GM23338 (cell line): ENCODE measurements around the gene TACC3.

Experiments used
- EZH2 ChIP-seq: fragments of 200-600 bp; sonication (generic); IDR thresholded peaks from one replicate; pipeline ENCODE4 v1.8.0; 2017; ENCODE audit warnings: antibody characterized with exemption, mild to moderate bottlenecking, low read depth; ENCODE audit not compliant: unreplicated experiment
- EZH2phosphoT487 ChIP-seq: fragments of 200-600 bp; sonication (generic); IDR thresholded peaks from one replicate; pipeline ENCODE4 v1.8.1; 2018; ENCODE audit warnings: antibody characterized with exemption; ENCODE audit not compliant: unreplicated experiment
- JUNB ChIP-seq: IDR thresholded peaks from one replicate; pipeline ENCODE4 v1.6.1; 2016; ENCODE audit warnings: antibody characterized with exemption; ENCODE audit not compliant: unreplicated experiment
- NANOG ChIP-seq: IDR thresholded peaks from 2 replicates; pipeline ENCODE4 v1.6.1; 2016; ENCODE audit warnings: antibody characterized with exemption, borderline replicate concordance
- POLR2AphosphoS5 ChIP-seq: IDR thresholded peaks from 2 replicates; pipeline ENCODE4 v1.6.1; 2016; ENCODE audit warnings: antibody characterized with exemption, low read depth
- REST ChIP-seq: IDR thresholded peaks from one replicate; pipeline ENCODE4 v1.6.1; 2018; ENCODE audit warnings: antibody characterized with exemption; ENCODE audit not compliant: unreplicated experiment
- STAT1 ChIP-seq: IDR thresholded peaks from one replicate; pipeline ENCODE4 v1.6.1; 2016; ENCODE audit warnings: antibody characterized with exemption; ENCODE audit not compliant: unreplicated experiment
- ZNF114 ChIP-seq: fragments of 250-450 bp; sonication (Bioruptor Pico); IDR thresholded peaks from 2 replicates; pipeline ENCODE4 v1.5.0; 2020; ENCODE audit warnings: mild to moderate bottlenecking, moderate library complexity
- ZNF331 ChIP-seq: fragments of 250-450 bp; sonication (Bioruptor Pico); IDR thresholded peaks from 2 replicates; pipeline ENCODE4 v1.5.0; 2020; ENCODE audit warnings: low read depth, mild to moderate bottlenecking, moderate library complexity
- TF ChIP-seq, protein P1 (sequence below), 2 experiments: fragments of 200-600 bp in 1 of 2; sonication (generic) in 1 of 2; conservative IDR thresholded peaks; 2 replicates each; pipeline versions ENCODE4 v1.5.1 to v1.6.1; 2016 to 2017; ENCODE audit warnings: antibody characterized with exemption in 2 of 2, low read depth in 2 of 2, mild to moderate bottlenecking in 2 of 2, moderate library complexity in 1 of 2
- TF ChIP-seq, protein P2 (sequence below): IDR thresholded peaks from 2 replicates; pipeline ENCODE4 v1.6.1; 2016; ENCODE audit warnings: antibody characterized with exemption

GRCh38 chr4:1785592-1785991, 64.3 kb downstream of the TACC3 start:
- TF ChIP-seq, protein P1, sequence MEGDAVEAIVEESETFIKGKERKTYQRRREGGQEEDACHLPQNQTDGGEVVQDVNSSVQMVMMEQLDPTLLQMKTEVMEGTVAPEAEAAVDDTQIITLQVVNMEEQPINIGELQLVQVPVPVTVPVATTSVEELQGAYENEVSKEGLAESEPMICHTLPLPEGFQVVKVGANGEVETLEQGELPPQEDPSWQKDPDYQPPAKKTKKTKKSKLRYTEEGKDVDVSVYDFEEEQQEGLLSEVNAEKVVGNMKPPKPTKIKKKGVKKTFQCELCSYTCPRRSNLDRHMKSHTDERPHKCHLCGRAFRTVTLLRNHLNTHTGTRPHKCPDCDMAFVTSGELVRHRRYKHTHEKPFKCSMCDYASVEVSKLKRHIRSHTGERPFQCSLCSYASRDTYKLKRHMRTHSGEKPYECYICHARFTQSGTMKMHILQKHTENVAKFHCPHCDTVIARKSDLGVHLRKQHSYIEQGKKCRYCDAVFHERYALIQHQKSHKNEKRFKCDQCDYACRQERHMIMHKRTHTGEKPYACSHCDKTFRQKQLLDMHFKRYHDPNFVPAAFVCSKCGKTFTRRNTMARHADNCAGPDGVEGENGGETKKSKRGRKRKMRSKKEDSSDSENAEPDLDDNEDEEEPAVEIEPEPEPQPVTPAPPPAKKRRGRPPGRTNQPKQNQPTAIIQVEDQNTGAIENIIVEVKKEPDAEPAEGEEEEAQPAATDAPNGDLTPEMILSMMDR (conservative IDR thresholded peaks at IDR 0.05; ENCODE audit: low read depth in 2 of 2): no peak
- TF ChIP-seq REST: no peak
- no peak for TF ChIP-seq EZH2phosphoT487
- no peak for TF ChIP-seq POLR2AphosphoS5
- TF ChIP-seq NANOG: no peak
- no peak for TF ChIP-seq EZH2
- no peak for TF ChIP-seq STAT1
- TF ChIP-seq JUNB: no peak
- TF ChIP-seq, protein P2, sequence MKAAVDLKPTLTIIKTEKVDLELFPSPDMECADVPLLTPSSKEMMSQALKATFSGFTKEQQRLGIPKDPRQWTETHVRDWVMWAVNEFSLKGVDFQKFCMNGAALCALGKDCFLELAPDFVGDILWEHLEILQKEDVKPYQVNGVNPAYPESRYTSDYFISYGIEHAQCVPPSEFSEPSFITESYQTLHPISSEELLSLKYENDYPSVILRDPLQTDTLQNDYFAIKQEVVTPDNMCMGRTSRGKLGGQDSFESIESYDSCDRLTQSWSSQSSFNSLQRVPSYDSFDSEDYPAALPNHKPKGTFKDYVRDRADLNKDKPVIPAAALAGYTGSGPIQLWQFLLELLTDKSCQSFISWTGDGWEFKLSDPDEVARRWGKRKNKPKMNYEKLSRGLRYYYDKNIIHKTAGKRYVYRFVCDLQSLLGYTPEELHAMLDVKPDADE: no peak
- no peak for TF ChIP-seq ZNF331 (CRISPR knock-in tag)
- TF ChIP-seq ZNF114 (CRISPR knock-in tag): no peak
